B cell (primary cell): Measurements from ENCODE around the gene SLC16A6. TPM values are rescaled to one million over a fixed set of nuclear protein-coding genes. Genes with fewer than 3 reads are reported as not detected.

Experiments used
- ATAC-seq: fragments of 200-7000 bp; cut with Tn5 transposase; one replicate; pipeline ENCODE4 v1.10.0; 2021; ENCODE audit warnings: low read depth, mild to moderate bottlenecking, moderate number of reproducible peaks, moderate library complexity
- CTCF ChIA-PET: fragments of 350-600 bp; sonication (Branson Sonifier 250); formaldehyde crosslinking; loops from one replicate; lab custom pipeline; 2021; ENCODE audit warnings: antibody characterized with exemption, inconsistent platforms; lab: Charles Lee
- POLR2A ChIA-PET: fragments of 350-600 bp; sonication (Branson Sonifier 250); formaldehyde crosslinking; loops from one replicate; lab custom pipeline; 2021; ENCODE audit warnings: antibody characterized with exemption; lab: Charles Lee
- DNase-seq: peaks from one replicate; pipeline ENCODE4 v3.0.0; 2013
- H2AFZ ChIP-seq: 2 replicates; pipeline ENCODE4 v1.6.1; 2012; ENCODE audit warnings: mild to moderate bottlenecking, low read depth, low read length; ENCODE audit not compliant: insufficient read depth, poor library complexity, severe bottlenecking
- H3K27ac ChIP-seq, 2 donors: 1 replicate in 1 of 2; 2 replicates in 1 of 2; pipeline ENCODE4 v1.5.1; 2012 to 2013; ENCODE audit warnings: low read length in 2 of 2, mild to moderate bottlenecking in 2 of 2, moderate library complexity in 1 of 2
- H3K27me3 ChIP-seq, 4 experiments: fragments of 200-600 bp in 1 of 4; sonication (generic) in 1 of 4; replicated peaks in 1 of 4; 1 replicate in 2 of 4; 2 replicates in 2 of 4; pipeline versions ENCODE4 v1.6.1 to v1.7.0; 2013 to 2016; ENCODE audit warnings: low read length in 3 of 4, mild to moderate bottlenecking in 2 of 4, mixed read lengths in 1 of 4, moderate library complexity in 1 of 4; ENCODE audit not compliant: insufficient read depth in 4 of 4, control insufficient read depth in 3 of 4; ENCODE audit errors: control extremely low read depth in 1 of 4
- H3K36me3 ChIP-seq, 2 experiments: replicated peaks in 1 of 2; 1 replicate in 1 of 2; 2 replicates in 1 of 2; pipeline versions ENCODE4 v1.6.1 to v1.7.1; 2013; ENCODE audit warnings: low read length in 1 of 2; ENCODE audit not compliant: insufficient read depth in 2 of 2, control insufficient read depth in 1 of 2; ENCODE audit errors: control extremely low read depth in 1 of 2, extremely low read depth in 1 of 2
- H3K4me1 ChIP-seq, 2 donors: fragments of 200-600 bp in 1 of 2; sonication (generic) in 1 of 2; 1 replicate in 1 of 2; 2 replicates in 1 of 2; pipeline versions ENCODE4 v1.5.1 to v1.6.1; 2013 to 2017; ENCODE audit warnings: low read length in 2 of 2; ENCODE audit not compliant: control insufficient read depth in 2 of 2, insufficient read depth in 2 of 2
- H3K4me2 ChIP-seq: replicated peaks from 2 replicates; pipeline ENCODE3; 2012; ENCODE audit warnings: mild to moderate bottlenecking, low read depth, low read length; ENCODE audit not compliant: poor library complexity, severe bottlenecking
- H3K4me3 ChIP-seq, 5 experiments: fragments of 200-600 bp in 1 of 5; sonication (generic) in 1 of 5; 1 replicate in 3 of 5; 2 replicates in 2 of 5; pipeline versions ENCODE4 v1.5.1 to v1.7.0; 2011 to 2016; ENCODE audit warnings: low read length in 4 of 5, mild to moderate bottlenecking in 4 of 5, low read depth in 2 of 5, control low read depth in 1 of 5, moderate library complexity in 1 of 5; ENCODE audit not compliant: insufficient read depth in 1 of 5; ENCODE audit errors: control extremely low read depth in 1 of 5, extremely low read depth in 1 of 5
- H3K79me2 ChIP-seq: fragments of 200-600 bp; sonication (generic); one replicate; pipeline ENCODE4 v1.6.0; 2016; ENCODE audit warnings: low read length; ENCODE audit not compliant: control insufficient read depth, insufficient read depth
- H3K9ac ChIP-seq: fragments of 200-600 bp; sonication (generic); 2 replicates; pipeline ENCODE4 v1.6.1; 2017; ENCODE audit warnings: mild to moderate bottlenecking, low read length, moderate library complexity
- H3K9me3 ChIP-seq, 3 donors: one replicate each; pipeline versions ENCODE4 v1.6.1 to v1.7.1; 2013; ENCODE audit warnings: low read length in 2 of 3; ENCODE audit not compliant: control insufficient read depth in 2 of 3, insufficient read depth in 1 of 3; ENCODE audit errors: control extremely low read depth in 1 of 3
- H4K20me1 ChIP-seq: 2 replicates; pipeline ENCODE4 v1.6.0; 2012; ENCODE audit warnings: mild to moderate bottlenecking, low read length; ENCODE audit not compliant: insufficient read depth, control insufficient read depth, poor library complexity, severe bottlenecking
- H3K27ac Mint-ChIP-seq: one replicate; pipeline ENCODE4 v1.8.0; 2021; ENCODE audit warnings: mixed read lengths
- H3K27me3 Mint-ChIP-seq: one replicate; pipeline ENCODE4 v1.8.0; 2021; ENCODE audit warnings: mixed read lengths
- H3K4me1 Mint-ChIP-seq: one replicate; pipeline ENCODE4 v1.8.0; 2021; ENCODE audit warnings: mixed read lengths
- H3K4me3 Mint-ChIP-seq: one replicate; pipeline ENCODE4 v1.8.0; 2021; ENCODE audit warnings: mixed read lengths
- H3K9me3 Mint-ChIP-seq: one replicate; pipeline ENCODE4 v1.8.0; 2022; ENCODE audit warnings: mixed read lengths; ENCODE audit not compliant: insufficient read depth
- EZH2 ChIP-seq: IDR thresholded peaks from 2 replicates; pipeline ENCODE4 v1.6.1; 2012; ENCODE audit warnings: borderline replicate concordance, low read depth, mild to moderate bottlenecking, moderate library complexity, low read length; ENCODE audit not compliant: insufficient read depth, poor library complexity, severe bottlenecking
- WGBS: methylation state at CpG from one replicate; pipeline ENCODE4 v1.1.5; 2013; ENCODE audit warnings: missing lambda C conversion rate; ENCODE audit not compliant: insufficient coverage; 5-methylcytosine and 5-hydroxymethylcytosine counted together
- intact Hi-C: fragments of 100-400 bp; cut with micrococcal nuclease; formaldehyde crosslinking; loops from one replicate; pipeline ENCODE4 v1.10.0; 2022
- polyA plus RNA-seq: library from polyadenylated mRNA; depleted of rRNA; stranded (reverse); fragments of >200 nt; gene quantifications from 2 replicates; pipeline ENCODE4 v1.2.3, GENCODE V29; 2012
- total RNA-seq, 2 donors: library from RNA; stranded (reverse); fragments of 120-200 nt in 1 of 2; gene quantifications; 1 replicate in 1 of 2; 2 replicates in 1 of 2; pipeline versions ENCODE4 v1.2.3 to v1.2.4, GENCODE V29; 2013 to 2022
- TF ChIP-seq, protein P1 (sequence below): fragments of 200-600 bp; IDR thresholded peaks from one replicate; pipeline ENCODE4 v1.8.0; 2022; ENCODE audit warnings: antibody characterized with exemption, mild to moderate bottlenecking

SLC16A6 gene
- total and polyA plus RNA-seq, 2 donors (not counting 1 experiment from before 2014, with no cell fraction given): 1.1 to 3.8 TPM

DNA sequence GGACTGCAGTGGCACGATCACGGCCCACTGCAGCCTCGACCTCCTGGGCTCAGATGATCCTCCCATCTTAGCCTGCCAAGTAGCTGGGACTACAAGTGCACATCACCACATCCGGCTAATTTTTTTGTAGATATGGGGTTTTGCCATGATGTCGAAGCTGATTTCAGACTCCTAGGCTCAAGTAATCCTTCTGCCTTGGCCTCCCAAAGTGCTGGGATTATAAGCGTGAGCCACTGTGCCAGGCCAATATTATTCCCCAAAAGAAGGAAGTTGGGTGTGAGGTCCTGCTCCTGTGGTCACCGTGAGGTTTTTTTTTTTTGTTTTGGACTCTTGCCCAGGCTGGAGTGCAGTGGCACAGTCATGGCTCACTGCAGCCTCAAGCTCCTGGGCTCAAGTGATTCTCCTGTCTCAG is 41.6 kb downstream of the SLC16A6 start:
- H3K9me3 Mint-ChIP-seq: no peaks in the 10 kb centered on the region
- Histone ChIP-seq H3K36me3 (peaks cover 0 to 19% of the 10 kb centered on the region in 2 experiments), H3K4me3 (no peak overlapping the region), H3K9me3 (no peaks in the 10 kb centered on the region), H3K4me1 (peaks cover 45 to 48% of the 10 kb centered on the region in 2 donors), H3K9ac (no peak overlapping the region), H3K79me2 (peaks cover 39% of the 10 kb centered on the region), H3K27me3 (no peaks in the 10 kb centered on the region), H2AFZ (no peak overlapping the region), H3K27ac (peak overlapping the region; percentile 96 to 98), H3K4me2 (peak overlapping the region; percentile 90), H4K20me1 (no peaks in the 10 kb centered on the region)
- peak overlapping the region; percentile 96 for H3K4me3 Mint-ChIP-seq
- POLR2A ChIA-PET: interaction anchor here (0.6 to 3.5 kb wide), 8 partner anchors 10 to 67 kb away, joined by 4 to 62 read pairs (median 14); partner anchors contain the start of genes ARSG and SLC16A6
- peak; percentile 49 for DNase-seq
- intact Hi-C loops: loop anchor here (5.0 kb wide), 2 partner anchors 43 to 212 kb away; partner anchors contain the start of genes ARSG, KPNA2 and SLC16A6
- no peak for ATAC-seq
- H3K4me1 Mint-ChIP-seq: peaks cover 65% of the 10 kb centered on the region
- CTCF ChIA-PET: interaction anchor here (0.7 to 3.7 kb wide), 12 partner anchors 8 to 152 kb away, joined by 3 to 32 read pairs (median 4); no protein-coding TSS in a partner anchor
- no peaks in the 10 kb centered on the region for H3K27me3 Mint-ChIP-seq
- H3K27ac Mint-ChIP-seq: peak overlapping the region; percentile 99
- 40% methylated on average over 5 of the region's 7 CpGs for WGBS
- TF ChIP-seq EZH2: no peak
- TF ChIP-seq, protein P1, sequence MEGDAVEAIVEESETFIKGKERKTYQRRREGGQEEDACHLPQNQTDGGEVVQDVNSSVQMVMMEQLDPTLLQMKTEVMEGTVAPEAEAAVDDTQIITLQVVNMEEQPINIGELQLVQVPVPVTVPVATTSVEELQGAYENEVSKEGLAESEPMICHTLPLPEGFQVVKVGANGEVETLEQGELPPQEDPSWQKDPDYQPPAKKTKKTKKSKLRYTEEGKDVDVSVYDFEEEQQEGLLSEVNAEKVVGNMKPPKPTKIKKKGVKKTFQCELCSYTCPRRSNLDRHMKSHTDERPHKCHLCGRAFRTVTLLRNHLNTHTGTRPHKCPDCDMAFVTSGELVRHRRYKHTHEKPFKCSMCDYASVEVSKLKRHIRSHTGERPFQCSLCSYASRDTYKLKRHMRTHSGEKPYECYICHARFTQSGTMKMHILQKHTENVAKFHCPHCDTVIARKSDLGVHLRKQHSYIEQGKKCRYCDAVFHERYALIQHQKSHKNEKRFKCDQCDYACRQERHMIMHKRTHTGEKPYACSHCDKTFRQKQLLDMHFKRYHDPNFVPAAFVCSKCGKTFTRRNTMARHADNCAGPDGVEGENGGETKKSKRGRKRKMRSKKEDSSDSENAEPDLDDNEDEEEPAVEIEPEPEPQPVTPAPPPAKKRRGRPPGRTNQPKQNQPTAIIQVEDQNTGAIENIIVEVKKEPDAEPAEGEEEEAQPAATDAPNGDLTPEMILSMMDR: no peak

- ATAC-seq (no peak), DNase-seq (no peak)
- ChIA-PET POLR2A (interaction anchor here (0.5 to 3.5 kb wide), 7 partner anchors 10 to 189 kb away, joined by 4 to 62 read pairs (median 18); partner anchors contain the start of genes ARSG and SLC16A6), CTCF (interaction anchor here (0.7 to 3.7 kb wide), 15 partner anchors 8 to 187 kb away, joined by 3 to 32 read pairs (median 5); no protein-coding TSS in a partner anchor)
- H3K4me2 ChIP-seq: peak overlapping the region; percentile 90
- H3K9ac ChIP-seq: peak overlapping the region; percentile 96
- H3K4me1 ChIP-seq: peaks cover 41 to 43% of the 10 kb centered on the region in 2 donors
- TF ChIP-seq EZH2: no peak
- TF ChIP-seq, protein P1: no peak
- H3K27me3 Mint-ChIP-seq: no peaks in the 10 kb centered on the region
- no peaks in the 10 kb centered on the region for H3K27me3 ChIP-seq
- H3K9me3 ChIP-seq: no peaks in the 10 kb centered on the region
- peak overlapping the region; percentile 96 for H3K4me3 Mint-ChIP-seq
- H3K27ac ChIP-seq: peak overlapping the region; percentile 96 to 98
- H3K79me2 ChIP-seq: peaks cover 40% of the 10 kb centered on the region
- H3K4me1 Mint-ChIP-seq: peaks cover 62% of the 10 kb centered on the region
- WGBS: 33% methylated on average over 2 of the region's 5 CpGs
- H4K20me1 ChIP-seq: no peaks in the 10 kb centered on the region
- no peak overlapping the region for H2AFZ ChIP-seq
- H3K36me3 ChIP-seq: peaks cover 0 to 15% of the 10 kb centered on the region in 2 experiments
- no peaks in the 10 kb centered on the region for H3K9me3 Mint-ChIP-seq
- H3K27ac Mint-ChIP-seq: peak overlapping the region; percentile 99
- H3K4me3 ChIP-seq: peak overlapping the region in 3 of 5 experiments; percentile 76 to 81 (median 79)
- intact Hi-C loops: loop anchor here (1.0 to 5.0 kb wide), 3 partner anchors 43 to 212 kb away; partner anchors contain the start of genes ARSG, KPNA2, SLC16A6 and WIPI1
Measured at GRCh38 chr17:68248891-68249290, 42.0 kb downstream of the SLC16A6 start.
